ENCODE data around the gene SYN1.
"Not testable (repeated sequence)": the region's sequence is repeated elsewhere in the genome, so short reads cannot be mapped to it uniquely, and the experiment has no call there.

SYN1 gene

DNA sequence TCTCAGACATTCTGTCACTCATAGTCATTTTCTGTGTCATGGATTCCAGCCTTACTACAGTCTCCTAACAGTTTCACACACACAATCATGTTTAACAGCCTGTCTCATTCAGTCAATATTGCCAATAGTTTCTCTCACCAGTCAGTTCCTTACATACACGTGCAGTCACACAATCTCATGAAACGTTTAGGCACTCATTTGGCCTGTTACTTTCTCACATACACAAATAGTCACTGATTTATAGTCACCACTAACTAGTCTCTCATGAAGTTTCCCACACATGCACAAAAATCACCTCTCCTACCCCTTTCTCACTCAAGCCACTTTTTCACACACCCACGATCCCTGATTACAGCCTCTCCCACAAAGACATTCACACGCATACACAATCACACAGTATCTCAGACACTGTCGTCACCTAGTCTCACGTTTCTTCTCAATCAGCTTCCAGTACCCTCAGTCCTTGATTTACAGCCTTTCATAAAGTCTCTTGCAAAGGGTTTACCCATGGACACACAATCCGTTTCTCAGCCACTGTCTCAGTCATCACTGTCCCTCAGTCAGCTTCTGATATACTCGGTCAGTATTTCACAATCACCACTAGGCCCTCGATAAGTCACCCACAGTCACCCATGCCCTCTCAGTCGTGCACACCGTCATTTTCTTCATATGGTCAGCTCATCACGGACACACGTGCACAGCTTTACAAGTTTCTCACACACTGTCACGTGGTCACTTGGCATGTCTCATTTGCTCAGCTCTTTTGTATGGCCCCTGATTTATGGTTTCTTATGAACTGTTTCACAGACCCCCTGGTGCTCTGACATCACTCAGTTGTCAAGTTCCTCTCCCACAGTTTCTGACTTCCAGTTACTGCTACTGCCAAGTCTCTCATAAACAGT lies 14.3 kb upstream of the SYN1 start:
- no peak for DNase-seq

DNA sequence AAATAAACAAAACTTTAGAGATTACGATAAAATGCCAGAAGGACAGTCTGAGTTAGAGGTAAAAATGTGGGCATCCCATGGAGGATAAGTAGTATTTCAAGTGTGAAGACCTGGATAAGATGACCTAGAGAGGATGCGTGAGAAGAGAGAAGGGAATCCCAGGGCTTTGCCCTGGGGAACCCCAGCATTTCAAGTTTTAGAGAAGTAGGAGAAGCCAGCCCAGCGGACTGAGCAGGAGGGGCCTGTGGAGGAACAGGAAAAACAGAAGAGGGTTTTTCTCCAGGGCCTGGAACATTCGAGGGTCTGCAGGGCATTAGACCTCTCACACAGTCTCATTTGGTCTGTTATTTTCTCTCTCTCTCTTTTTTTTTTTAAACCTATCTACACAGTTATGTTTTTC lies 13.0 kb upstream of the SYN1 start:
- no peak for DNase-seq

DNA sequence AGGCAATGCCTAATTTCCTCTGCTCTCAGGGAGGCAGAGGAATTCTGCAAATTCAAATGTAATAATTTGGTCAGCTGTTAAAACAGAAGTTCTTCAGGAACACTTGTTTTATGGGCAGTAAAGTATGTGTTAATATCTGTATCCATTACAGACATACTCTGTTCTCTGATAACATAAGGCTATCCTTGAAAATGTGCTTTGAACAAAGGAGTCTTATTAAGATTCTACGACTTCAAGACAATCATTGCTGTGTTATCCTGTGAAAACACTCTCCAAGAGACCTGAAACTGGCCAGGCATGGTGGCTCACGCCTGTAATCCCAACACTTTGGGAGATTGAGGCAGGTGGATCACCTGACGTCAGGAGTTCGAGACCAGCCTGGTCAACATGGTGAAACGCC lies 12.0 kb upstream of the SYN1 start:
- no peak for DNase-seq

GRCh38 chrX:47629419-47630200 lies 10.0 kb upstream of the SYN1 start, which contains the start of gene CFP:
TSS of gene CFP (minus strand) at chrX:47629930. CDS start at chrX:47629844, 86 bp downstream.
- no peak for DNase-seq

DNA sequence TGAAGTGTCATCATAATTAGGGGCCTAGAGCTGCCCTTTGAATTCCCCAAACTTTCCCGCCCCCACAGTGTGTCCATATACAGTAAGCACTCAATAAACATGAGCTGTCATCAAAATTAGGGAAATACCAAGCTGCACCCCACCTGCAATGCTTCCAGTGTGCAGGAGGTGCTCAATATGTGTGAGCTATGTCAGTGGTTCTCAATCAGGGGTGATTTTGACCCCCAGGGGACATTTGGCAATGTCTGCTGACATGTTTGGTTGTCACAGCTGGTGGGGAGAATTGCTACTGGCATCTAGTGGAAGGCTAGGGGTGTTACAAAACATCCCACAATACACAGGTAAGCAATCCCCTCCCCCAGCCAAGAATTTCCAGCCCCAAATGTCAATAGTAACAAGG lies 9.3 kb upstream of the SYN1 start:
- DNase-seq: no peak

DNA sequence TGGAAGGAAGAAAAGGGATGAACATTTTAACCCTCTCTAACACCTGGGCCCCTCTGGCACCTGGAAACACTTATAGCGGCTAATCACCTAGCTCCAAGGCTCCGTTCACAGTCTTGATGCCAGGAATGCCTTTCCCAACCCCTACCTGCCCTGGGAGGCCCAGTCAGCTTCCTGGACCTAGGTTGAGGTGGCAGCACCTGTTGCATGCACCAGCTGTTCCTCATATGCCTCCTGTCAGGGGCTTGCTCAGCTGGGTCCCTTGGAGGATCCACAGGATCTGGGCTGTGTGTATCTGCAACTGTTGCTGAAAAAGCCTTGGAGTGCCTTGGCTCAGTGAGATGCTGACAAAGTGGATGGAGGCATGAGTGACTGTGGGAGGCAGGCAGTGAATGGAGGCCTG lies 5.7 kb upstream of the SYN1 start:
- DNase-seq: no peak

- peak; percentile 61 for DNase-seq
Measured at GRCh38 chrX:47623540-47624027, 3.9 kb upstream of the SYN1 start.

- no peak for DNase-seq
Measured at GRCh38 chrX:47621851-47622250, 2.2 kb upstream of the SYN1 start.

DNA sequence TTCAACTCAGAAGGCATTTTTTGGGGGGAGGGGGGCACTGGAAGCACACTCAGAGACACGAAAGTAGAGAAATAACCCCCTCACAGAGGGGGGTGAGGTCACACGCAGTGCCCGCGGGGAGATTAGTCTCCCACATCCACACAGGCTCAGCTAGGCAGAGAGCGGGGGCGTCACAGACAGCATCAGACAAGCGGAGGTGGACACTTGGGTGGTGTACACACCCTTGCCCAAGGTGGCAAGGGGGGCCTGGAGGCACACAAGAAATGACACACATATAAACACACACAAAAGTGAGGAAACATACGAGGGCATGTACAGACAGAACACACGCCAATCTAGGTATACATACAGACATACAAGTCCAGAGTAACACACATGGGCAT lies 637 bp upstream of the SYN1 start:
- no peak for DNase-seq

DNA sequence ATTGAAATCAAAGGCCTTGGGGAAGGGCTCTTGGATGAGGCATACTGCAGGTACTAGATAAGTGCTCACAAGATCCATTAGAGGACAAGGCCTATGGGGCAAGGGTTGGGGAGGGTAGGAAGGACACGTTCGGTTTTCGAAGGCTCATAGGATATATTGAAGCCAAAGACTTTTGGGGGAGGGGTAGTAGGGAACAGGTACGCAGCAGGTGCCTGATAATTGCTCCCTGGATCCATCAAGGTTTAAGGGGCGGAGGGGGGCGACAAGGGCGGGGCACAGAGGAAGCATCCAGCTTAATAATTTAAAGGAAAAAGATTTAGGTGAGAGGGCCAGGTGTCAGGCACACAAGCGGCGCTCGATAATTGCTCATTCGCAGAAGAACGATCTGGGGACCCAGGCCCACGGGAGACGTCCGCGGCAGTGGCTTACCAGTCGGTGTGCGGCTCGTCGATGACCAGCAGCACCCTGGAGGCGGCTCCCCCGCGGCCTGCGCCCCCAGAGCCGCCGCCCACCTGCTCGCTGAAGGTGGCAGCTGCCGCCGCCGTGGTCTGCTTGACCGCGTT lies 653 bp downstream of the SYN1 start:
- no peak for DNase-seq

DNA sequence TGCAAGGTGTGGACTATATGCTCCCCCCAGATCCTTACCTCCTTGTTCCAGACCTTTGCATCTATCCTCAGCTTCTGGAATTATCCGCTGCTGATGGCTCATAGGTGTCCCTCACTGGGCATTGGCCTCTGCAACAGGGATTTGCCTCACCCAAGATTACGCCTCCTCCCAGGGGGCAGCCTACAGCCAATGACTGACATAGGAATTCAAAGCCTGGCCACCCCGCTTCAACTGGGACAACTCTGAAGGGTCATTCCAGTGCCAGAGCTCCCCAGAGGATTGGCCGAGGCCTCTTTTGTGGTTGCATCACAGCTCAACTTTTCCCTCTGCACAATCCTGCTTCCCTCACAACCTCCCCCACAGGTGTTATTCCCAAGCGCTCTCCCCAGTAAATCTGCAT lies 5.0 kb downstream of the SYN1 start:
- no peak for DNase-seq

GRCh38 chrX:47613082-47613481 lies 6.6 kb downstream of the SYN1 start:
- no peak for DNase-seq

- no peak for DNase-seq
Measured at GRCh38 chrX:47612418-47612817, 7.2 kb downstream of the SYN1 start.

DNA sequence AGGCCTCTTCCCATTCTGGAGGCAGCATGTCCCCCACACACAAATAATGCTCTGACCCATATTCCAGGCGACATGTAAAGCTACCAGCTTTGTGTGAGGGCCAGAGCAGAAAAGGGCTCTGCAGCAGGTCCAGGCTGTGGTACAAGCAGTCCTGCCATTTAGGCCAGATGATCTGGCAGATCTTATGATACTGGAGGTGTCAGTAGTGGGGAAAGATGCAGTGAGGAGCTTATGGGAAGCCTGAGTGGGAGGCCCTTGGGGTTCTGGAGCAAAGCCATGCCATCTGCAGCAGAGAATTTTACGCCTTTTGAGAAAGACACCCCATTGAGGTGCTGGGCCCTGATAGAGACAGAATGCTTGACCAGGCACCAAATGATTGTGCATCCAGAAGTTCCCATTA lies 7.7 kb downstream of the SYN1 start:
- no peak for DNase-seq

DNA sequence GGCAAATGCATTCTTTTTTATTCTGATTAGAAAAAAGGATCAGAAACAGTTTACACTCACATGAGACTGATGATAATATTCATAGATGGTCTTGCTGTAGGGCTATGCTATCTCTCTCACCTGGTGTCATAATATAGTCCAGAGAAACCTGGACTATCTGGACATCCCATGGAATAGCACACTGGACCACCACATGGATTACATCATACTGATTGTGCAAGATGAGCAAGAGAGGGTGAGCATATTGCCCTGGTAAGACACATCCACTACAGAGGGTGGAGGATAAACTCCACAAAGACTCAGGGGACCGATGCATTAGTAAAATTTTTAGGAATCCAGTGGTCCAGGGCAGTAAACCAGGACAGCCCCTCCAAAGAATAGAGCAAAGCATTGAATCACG lies 8.2 kb downstream of the SYN1 start:
- no peak for DNase-seq

DNA sequence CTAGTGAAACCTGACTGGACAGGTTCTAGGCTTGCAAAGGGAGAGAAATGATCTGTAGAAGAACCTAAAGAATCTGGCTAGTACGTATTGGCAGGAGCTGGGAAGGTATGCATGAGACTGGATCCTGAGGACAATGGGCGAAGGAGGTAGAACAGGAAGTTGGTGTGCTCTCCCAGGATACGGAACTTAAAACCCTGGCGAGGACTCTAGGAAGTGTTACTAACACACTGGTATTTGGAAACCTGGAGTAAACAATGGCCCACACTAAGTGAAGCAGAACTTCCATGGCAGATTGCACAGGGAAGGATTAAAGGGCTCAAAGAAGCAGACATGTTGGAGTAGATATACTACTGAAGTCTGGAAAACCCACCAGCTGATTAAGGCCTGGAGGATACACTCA lies 9.1 kb downstream of the SYN1 start:
- DNase-seq: no peak

GRCh38 chrX:47608130-47608810 lies 11.4 kb downstream of the SYN1 start:
- no peak for DNase-seq

GRCh38 chrX:47607091-47607490 lies 12.6 kb downstream of the SYN1 start:
- no peak for DNase-seq

- DNase-seq: no peak
Measured at GRCh38 chrX:47605024-47605423, 14.6 kb downstream of the SYN1 start.

- not testable (repeated sequence) for DNase-seq
Measured at GRCh38 chrX:47603125-47603524, 16.5 kb downstream of the SYN1 start.

DNA sequence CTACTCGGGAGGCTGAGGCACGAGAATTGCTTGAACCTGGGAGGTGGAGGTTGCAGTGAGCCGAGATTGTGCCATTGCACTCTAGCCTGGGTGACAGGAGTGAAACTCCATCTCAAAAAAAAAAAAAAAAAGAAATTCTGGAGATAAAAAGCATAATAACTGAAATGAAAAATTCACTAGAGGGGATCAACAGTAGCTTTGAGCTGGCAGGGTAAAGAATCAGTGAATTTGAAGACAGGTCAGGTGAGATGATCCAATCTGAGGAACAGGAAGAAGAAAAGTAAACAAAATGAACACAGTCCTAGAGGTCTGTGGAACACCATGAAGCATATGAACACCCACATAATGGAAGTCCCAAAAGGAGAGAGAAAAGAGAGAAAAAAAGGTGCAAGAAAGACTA lies 22.4 kb downstream of the SYN1 start:
- no peak for DNase-seq

GRCh38 chrX:47596256-47596655 lies 23.4 kb downstream of the SYN1 start:
- DNase-seq: no peak

DNA sequence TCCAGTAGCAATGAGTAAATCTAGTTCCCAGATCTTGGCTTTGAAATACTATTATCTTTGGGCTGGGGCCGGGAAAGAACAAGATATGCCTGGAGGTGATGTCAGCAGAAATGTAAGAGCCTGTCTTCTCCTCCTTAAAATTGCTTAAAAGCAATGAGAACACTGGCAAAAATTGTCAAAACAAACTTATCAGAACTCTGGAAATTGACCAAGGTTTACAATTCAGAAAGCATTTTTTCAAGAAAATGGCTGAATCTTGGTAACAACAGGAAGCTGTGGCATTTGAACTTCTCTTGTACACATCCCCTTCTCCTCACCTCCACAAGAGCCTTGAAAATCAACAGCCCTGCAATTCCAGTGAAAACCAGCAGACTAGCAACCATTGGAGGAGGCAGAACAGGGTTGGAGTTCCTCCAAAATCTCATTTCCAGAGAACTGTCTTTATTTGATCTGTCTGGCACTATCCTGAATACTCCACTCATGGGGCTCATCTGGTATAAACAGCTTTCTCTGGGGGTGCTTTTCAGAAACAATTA lies 23.9 kb downstream of the SYN1 start:
- no peak for DNase-seq
